SU-DHL-6 (cell line): ENCODE results near the gene YARS1.

ENCODE experiments used
- H2AFZ ChIP-seq: fragments of 200-600 bp; sonication (generic); 2 replicates; pipeline ENCODE4 v1.6.1; 2014; ENCODE audit warnings: low read depth, mild to moderate bottlenecking, moderate library complexity, mixed read lengths, antibody characterized with exemption, low read length; ENCODE audit not compliant: severe bottlenecking
- H3F3A ChIP-seq: fragments of 200-600 bp; shearing (Covaris generic); 2 replicates; pipeline ENCODE4 v1.6.0; 2016; ENCODE audit warnings: antibody characterized with exemption, mild to moderate bottlenecking; ENCODE audit not compliant: insufficient read depth
- H3K27ac ChIP-seq: fragments of 200-600 bp; sonication (generic); 2 replicates; pipeline ENCODE4 v1.5.1; 2016; ENCODE audit warnings: low read depth, mild to moderate bottlenecking, low read length, moderate library complexity, mixed read lengths
- H3K27me3 ChIP-seq: fragments of 200-600 bp; sonication (generic), shearing (Covaris generic); 2 replicates; pipeline ENCODE4 v1.6.0; 2014; ENCODE audit warnings: mild to moderate bottlenecking, low read length
- H3K36me3 ChIP-seq: fragments of 200-600 bp; sonication (generic); 2 replicates; pipeline ENCODE4 v1.6.1; 2014; ENCODE audit warnings: mild to moderate bottlenecking, low read length, mixed read lengths
- H3K4me2 ChIP-seq: fragments of 300-600, 200-600 bp; shearing (Covaris generic), sonication (generic); 2 replicates; pipeline ENCODE4 v1.6.0; 2014; ENCODE audit warnings: low read length, low read depth, mild to moderate bottlenecking; ENCODE audit not compliant: poor library complexity, severe bottlenecking
- H3K4me3 ChIP-seq: fragments of 200-600 bp; sonication (generic); 2 replicates; pipeline ENCODE4 v1.5.1; 2014; ENCODE audit warnings: antibody characterized with exemption, low read length, mild to moderate bottlenecking, mixed read lengths; ENCODE audit not compliant: insufficient read depth, poor library complexity, severe bottlenecking
- H3K79me2 ChIP-seq: fragments of 200-600 bp; sonication (generic); 2 replicates; pipeline ENCODE4 v1.6.1; 2014; ENCODE audit warnings: mild to moderate bottlenecking, low read length, moderate library complexity; ENCODE audit not compliant: insufficient read depth
- H3K9ac ChIP-seq: fragments of 200-600 bp; sonication (generic); 2 replicates; pipeline ENCODE4 v1.7.0; 2014; ENCODE audit warnings: mild to moderate bottlenecking, low read length
- H3K9me2 ChIP-seq: fragments of 200-600 bp; sonication (generic); replicated peaks from 2 replicates; pipeline ENCODE4 v1.6.1; 2014; ENCODE audit warnings: low read length; ENCODE audit not compliant: insufficient read depth
- H3K9me3 ChIP-seq: fragments of 200-600 bp; sonication (generic); 2 replicates; pipeline ENCODE4 v1.6.1; 2014; ENCODE audit warnings: low read length, mixed read lengths; ENCODE audit not compliant: insufficient read depth
- H4K20me1 ChIP-seq: fragments of 200-600 bp; sonication (generic); 2 replicates; pipeline ENCODE4 v1.6.1; 2014; ENCODE audit warnings: low read depth, mild to moderate bottlenecking, antibody characterized with exemption, low read length, moderate library complexity, mixed read lengths
- CTCF ChIP-seq: fragments of 200-600 bp; sonication (generic); IDR thresholded peaks from one replicate; pipeline ENCODE4 v1.5.1; 2017; ENCODE audit warnings: antibody characterized with exemption, mild to moderate bottlenecking, low read length, moderate library complexity; ENCODE audit not compliant: insufficient read depth, poor library complexity, severe bottlenecking
- EZH2phosphoT487 ChIP-seq: fragments of 200-600 bp; sonication (generic), shearing (Covaris generic); conservative IDR thresholded peaks from 2 replicates; pipeline ENCODE4 v1.6.1; 2018; ENCODE audit warnings: mild to moderate bottlenecking, antibody characterized with exemption, low read length, moderate library complexity, mixed read lengths

The YARS1 gene

GRCh38 chr1:32764826-32765569, 52.2 kb downstream of the YARS1 start:
- no peaks in the 10 kb centered on the region for H3K9me3 ChIP-seq
- H3K9me2 ChIP-seq = no peaks in the 10 kb centered on the region
- H3K27me3 ChIP-seq = no peaks in the 10 kb centered on the region
- H3K36me3 ChIP-seq = no peaks in the 10 kb centered on the region
- H3K9ac ChIP-seq = no peak overlapping the region
- H4K20me1 ChIP-seq = no peaks in the 10 kb centered on the region
- no peak overlapping the region for H2AFZ ChIP-seq
- TF ChIP-seq CTCF (no peak), EZH2phosphoT487 (no peak)
- H3K27ac ChIP-seq = no peak overlapping the region
- no peak overlapping the region for H3K4me2 ChIP-seq
- H3F3A ChIP-seq = no peaks in the 10 kb centered on the region
- no peaks in the 10 kb centered on the region for H3K79me2 ChIP-seq
- no peak overlapping the region for H3K4me3 ChIP-seq

- Histone ChIP-seq H3F3A (no peaks in the 10 kb centered on the region), H3K36me3 (no peaks in the 10 kb centered on the region), H3K4me2 (no peak overlapping the region), H2AFZ (no peak overlapping the region), H3K9me2 (no peaks in the 10 kb centered on the region), H4K20me1 (no peaks in the 10 kb centered on the region), H3K9ac (no peak overlapping the region), H3K27ac (no peak overlapping the region), H3K9me3 (no peaks in the 10 kb centered on the region), H3K27me3 (no peaks in the 10 kb centered on the region), H3K4me3 (no peak overlapping the region), H3K79me2 (no peaks in the 10 kb centered on the region)
- TF ChIP-seq EZH2phosphoT487 = no peak
- no peak for TF ChIP-seq CTCF
Observed at GRCh38 chr1:32763221-32763620, 53.9 kb downstream of the YARS1 start.

GRCh38 chr1:32761936-32762335, 55.2 kb downstream of the YARS1 start:
- TF ChIP-seq CTCF (no peak), EZH2phosphoT487 (no peak)
- Histone ChIP-seq H3K36me3 (no peaks in the 10 kb centered on the region), H3K9me3 (no peaks in the 10 kb centered on the region), H3K9me2 (no peaks in the 10 kb centered on the region), H3K9ac (no peak overlapping the region), H3F3A (no peaks in the 10 kb centered on the region), H3K27ac (no peak overlapping the region), H3K4me3 (no peak overlapping the region), H3K4me2 (no peak overlapping the region), H2AFZ (no peak overlapping the region), H3K27me3 (no peaks in the 10 kb centered on the region), H3K79me2 (no peaks in the 10 kb centered on the region), H4K20me1 (no peaks in the 10 kb centered on the region)
